ENCODE measurements around the gene PCSK6.

PCSK6 gene

GRCh38 chr15:101366853-101367252 lies 122.7 kb downstream of the PCSK6 start:
- ChIA-PET POLR2A (ENCODE audit: low non-redundant PET) (interaction anchor here (0.6 kb wide), 1 partner anchor 61 kb away, joined by 3 read pairs; no protein-coding TSS in a partner anchor), CTCF (no interaction called here)
- no peak overlapping the region for H3K27ac ChIP-seq
- TF ChIP-seq, protein P1, sequence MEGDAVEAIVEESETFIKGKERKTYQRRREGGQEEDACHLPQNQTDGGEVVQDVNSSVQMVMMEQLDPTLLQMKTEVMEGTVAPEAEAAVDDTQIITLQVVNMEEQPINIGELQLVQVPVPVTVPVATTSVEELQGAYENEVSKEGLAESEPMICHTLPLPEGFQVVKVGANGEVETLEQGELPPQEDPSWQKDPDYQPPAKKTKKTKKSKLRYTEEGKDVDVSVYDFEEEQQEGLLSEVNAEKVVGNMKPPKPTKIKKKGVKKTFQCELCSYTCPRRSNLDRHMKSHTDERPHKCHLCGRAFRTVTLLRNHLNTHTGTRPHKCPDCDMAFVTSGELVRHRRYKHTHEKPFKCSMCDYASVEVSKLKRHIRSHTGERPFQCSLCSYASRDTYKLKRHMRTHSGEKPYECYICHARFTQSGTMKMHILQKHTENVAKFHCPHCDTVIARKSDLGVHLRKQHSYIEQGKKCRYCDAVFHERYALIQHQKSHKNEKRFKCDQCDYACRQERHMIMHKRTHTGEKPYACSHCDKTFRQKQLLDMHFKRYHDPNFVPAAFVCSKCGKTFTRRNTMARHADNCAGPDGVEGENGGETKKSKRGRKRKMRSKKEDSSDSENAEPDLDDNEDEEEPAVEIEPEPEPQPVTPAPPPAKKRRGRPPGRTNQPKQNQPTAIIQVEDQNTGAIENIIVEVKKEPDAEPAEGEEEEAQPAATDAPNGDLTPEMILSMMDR (conservative IDR thresholded peaks at IDR 0.05; ENCODE audit: low read depth), result no peak
- DNase-seq (ENCODE audit: low spot score), result no peak

DNA sequence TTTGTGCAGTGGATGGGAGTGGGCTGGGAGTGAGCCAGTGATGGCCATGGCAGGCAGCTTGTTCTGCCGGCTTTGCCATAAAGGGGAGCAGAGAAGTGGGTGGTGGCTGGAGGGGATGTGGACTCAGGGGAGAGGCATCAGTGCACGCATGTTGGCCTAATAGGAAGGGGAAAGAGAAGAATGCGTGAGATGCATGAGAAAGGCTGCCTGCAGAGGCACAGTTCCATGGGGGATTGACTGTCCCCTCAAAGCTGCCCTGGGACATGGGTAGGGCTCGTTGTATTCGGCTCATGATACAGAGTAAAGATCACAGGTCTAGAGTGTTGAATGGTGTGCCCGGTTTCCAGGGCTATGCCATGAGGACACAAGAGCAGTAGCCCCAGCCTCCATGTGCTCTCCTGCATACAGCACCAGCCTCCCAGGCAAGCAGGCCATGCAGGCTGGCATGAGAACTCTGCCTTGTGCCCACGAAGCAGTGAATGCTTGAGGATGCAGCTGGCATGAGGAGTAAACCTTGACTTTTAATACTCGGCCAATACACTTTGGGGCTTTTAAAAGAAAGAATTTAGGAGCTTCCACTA lies 126.4 kb downstream of the PCSK6 start:
- ChIA-PET POLR2A (ENCODE audit: low non-redundant PET) (interaction anchor here (0.6 kb wide), 1 partner anchor 55 kb away, joined by 3 read pairs; no protein-coding TSS in a partner anchor), CTCF (interaction anchor here (0.7 kb wide), 1 partner anchor 137 kb away, joined by 5 read pairs; no protein-coding TSS in a partner anchor)
- H3K27ac ChIP-seq, result no peak overlapping the region
- TF ChIP-seq, protein P1 (conservative IDR thresholded peaks at IDR 0.05; ENCODE audit: low read depth), result no peak
- no peak for DNase-seq (ENCODE audit: low spot score)

DNA sequence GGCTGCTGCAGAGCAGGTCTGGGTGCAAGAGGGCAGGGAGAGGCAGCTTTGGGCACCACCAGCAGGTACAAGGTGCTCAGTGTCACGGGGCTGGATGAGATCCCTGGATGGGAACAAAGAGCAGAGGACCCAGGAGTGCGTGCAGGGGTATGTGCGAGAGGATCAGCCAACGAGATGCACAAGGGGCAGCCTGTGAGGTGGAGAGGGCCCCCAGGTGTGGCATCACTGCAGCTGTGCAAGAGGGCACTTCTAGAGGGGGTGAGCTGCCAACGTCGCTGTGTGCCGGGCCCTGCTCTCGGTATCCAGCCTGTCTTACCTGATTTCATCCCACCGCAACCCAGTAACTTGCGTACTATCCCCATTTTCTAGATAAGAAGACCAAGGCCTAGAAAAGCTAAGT lies 127.1 kb downstream of the PCSK6 start:
- POLR2A ChIA-PET (ENCODE audit: low non-redundant PET), result no interaction called here
- CTCF ChIA-PET, result no interaction called here
- peak overlapping the region; percentile 52; the same call in 1 of the 2 replicates for H3K27ac ChIP-seq
- TF ChIP-seq, protein P1 (conservative IDR thresholded peaks at IDR 0.05; ENCODE audit: low read depth), result no peak
- no peak for DNase-seq (ENCODE audit: low spot score)

- POLR2A ChIA-PET (ENCODE audit: low non-redundant PET), result no interaction called here
- peak overlapping the region; percentile 52; the same call in 1 of the 2 replicates for H3K27ac ChIP-seq
- TF ChIP-seq, protein P1 (conservative IDR thresholded peaks at IDR 0.05; ENCODE audit: low read depth), result no peak
- CTCF ChIA-PET, result interaction anchor here (0.6 kb wide), 1 partner anchor 181 kb away, joined by 3 read pairs; no protein-coding TSS in a partner anchor
- peak; percentile 51 for DNase-seq (ENCODE audit: low spot score)
Observed at GRCh38 chr15:101361418-101361817, 128.1 kb downstream of the PCSK6 start.

DNA sequence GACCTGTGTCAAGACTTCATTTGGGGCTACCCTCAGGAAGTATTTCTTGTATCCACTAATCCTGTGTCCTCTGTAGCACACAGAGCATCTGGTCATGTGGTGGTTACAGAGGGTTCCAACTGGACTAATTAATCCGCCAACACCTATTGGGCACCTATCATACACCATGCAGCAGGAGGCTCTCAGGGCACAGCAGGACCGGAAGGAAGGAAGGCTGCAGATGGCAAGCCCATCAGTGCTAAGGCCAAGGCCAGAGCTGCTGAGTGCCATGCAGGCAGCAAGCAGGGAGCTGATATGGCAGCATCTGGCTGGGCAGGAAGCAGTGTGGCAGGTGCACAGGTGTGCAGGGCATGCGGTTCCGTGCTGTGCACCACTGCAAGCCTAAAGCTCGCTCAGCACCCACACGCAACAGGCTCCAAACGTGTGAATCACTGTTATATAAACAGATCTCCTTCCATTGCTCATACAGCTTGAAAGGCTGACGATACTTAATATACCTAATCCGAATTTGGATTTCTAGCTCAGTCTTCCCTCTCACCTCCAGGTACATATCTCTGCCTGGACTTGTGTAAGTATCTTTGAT lies 130.1 kb downstream of the PCSK6 start:
- H3K27ac ChIP-seq, result peak overlapping the region; percentile 87
- TF ChIP-seq, protein P1 (conservative IDR thresholded peaks at IDR 0.05; ENCODE audit: low read depth), result no peak
- CTCF ChIA-PET, result interaction anchor here (0.6 to 1.8 kb wide), 4 partner anchors 13 to 282 kb away, joined by 5 to 6 read pairs (median 5); no protein-coding TSS in a partner anchor
- peak; percentile 91 for DNase-seq (ENCODE audit: low spot score)
- POLR2A ChIA-PET (ENCODE audit: low non-redundant PET), result no interaction called here

DNA sequence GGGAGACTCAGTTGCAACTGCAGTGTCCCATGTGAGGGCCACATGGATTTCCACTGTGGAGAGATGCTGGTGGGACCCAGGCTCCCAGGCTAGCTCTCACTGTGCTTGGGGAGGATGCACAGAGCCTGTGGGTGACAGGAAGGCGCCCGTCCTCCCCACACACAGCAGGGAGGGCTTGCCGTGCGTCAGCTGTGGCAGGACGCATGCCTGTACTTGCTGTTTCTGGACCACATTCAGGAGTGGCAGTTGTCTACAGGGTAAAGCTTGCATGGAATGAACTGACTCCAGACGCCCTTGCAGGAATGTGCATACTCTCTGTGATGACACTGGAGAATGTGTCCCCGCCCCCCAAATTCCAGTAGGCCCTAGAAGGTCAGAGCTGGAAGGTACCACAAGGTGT lies 130.6 kb downstream of the PCSK6 start:
- TF ChIP-seq, protein P1 (conservative IDR thresholded peaks at IDR 0.05; ENCODE audit: low read depth), result no peak
- peak; percentile 96 for DNase-seq (ENCODE audit: low spot score)
- CTCF ChIA-PET, result interaction anchor here (0.7 to 1.8 kb wide), 4 partner anchors 12 to 283 kb away, joined by 3 to 6 read pairs (median 5); no protein-coding TSS in a partner anchor
- H3K27ac ChIP-seq, result peak overlapping the region; percentile 87
- POLR2A ChIA-PET (ENCODE audit: low non-redundant PET), result no interaction called here
